KMS-11 (cell line): ENCODE data around the gene UGT1A9.

Experiments
- H2AFZ ChIP-seq: fragments of 200-600 bp; sonication (generic); 2 replicates; pipeline ENCODE4 v1.6.1; 2016; ENCODE audit warnings: antibody characterized with exemption, mixed run types, low read depth
- H3K27ac ChIP-seq: fragments of 200-600 bp; sonication (generic); 2 replicates; pipeline ENCODE4 v1.6.1; 2016; ENCODE audit warnings: mild to moderate bottlenecking, mixed run types
- H3K27me3 ChIP-seq: fragments of 200-600 bp; sonication (generic); 2 replicates; pipeline ENCODE4 v1.6.1; 2017; ENCODE audit warnings: mild to moderate bottlenecking, low read depth, mixed run types, moderate library complexity; ENCODE audit not compliant: insufficient read depth
- H3K36me3 ChIP-seq: fragments of 200-600 bp; sonication (generic); 2 replicates; pipeline ENCODE4 v1.6.1; 2017; ENCODE audit warnings: mild to moderate bottlenecking, mixed run types; ENCODE audit not compliant: insufficient read depth
- H3K4me1 ChIP-seq: fragments of 200-600 bp; sonication (generic); 2 replicates; pipeline ENCODE4 v1.6.1; 2016; ENCODE audit warnings: mild to moderate bottlenecking, low read depth, mixed run types; ENCODE audit not compliant: poor library complexity, severe bottlenecking
- H3K4me2 ChIP-seq: fragments of 200-600 bp; sonication (generic); 2 replicates; pipeline ENCODE4 v1.7.0; 2016; ENCODE audit warnings: mild to moderate bottlenecking, mixed run types
- H3K4me3 ChIP-seq: fragments of 200-600 bp; sonication (generic); IDR thresholded peaks from 2 replicates; pipeline ENCODE4 v1.6.1; 2017; ENCODE audit warnings: low read depth, low read length, mixed read lengths; ENCODE audit not compliant: insufficient read depth
- H3K79me2 ChIP-seq: fragments of 200-600 bp; sonication (generic); 2 replicates; pipeline ENCODE4 v1.6.1; 2016; ENCODE audit warnings: low read depth, mixed run types; ENCODE audit not compliant: insufficient read depth
- H3K9ac ChIP-seq: fragments of 200-600 bp; sonication (generic); 2 replicates; pipeline ENCODE4 v1.6.1; 2016; ENCODE audit warnings: mild to moderate bottlenecking, mixed run types
- H4K20me1 ChIP-seq: fragments of 200-600 bp; sonication (generic); 2 replicates; pipeline ENCODE4 v1.6.1; 2016; ENCODE audit warnings: mild to moderate bottlenecking, mixed run types; ENCODE audit not compliant: insufficient read depth
- CTCF ChIP-seq: fragments of 200-600 bp; sonication (generic); conservative IDR thresholded peaks from 2 replicates; pipeline ENCODE4 v1.6.1; 2017; ENCODE audit warnings: low read depth, mild to moderate bottlenecking, antibody characterized with exemption, low read length, moderate library complexity, mixed read lengths

Gene UGT1A9

GRCh38 chr2:233796254-233796653 is 124.6 kb downstream of the UGT1A9 start:
- TF ChIP-seq CTCF = no peak

GRCh38 chr2:233798335-233799086 is 126.8 kb downstream of the UGT1A9 start:
- Histone ChIP-seq H2AFZ (no peak overlapping the region), H3K27me3 (no peaks in the 10 kb centered on the region), H3K9ac (no peak overlapping the region), H3K27ac (no peak overlapping the region), H3K4me3 (no peak overlapping the region), H3K4me2 (no peak overlapping the region), H3K79me2 (no peaks in the 10 kb centered on the region), H3K36me3 (no peaks in the 10 kb centered on the region), H3K4me1 (no peaks in the 10 kb centered on the region), H4K20me1 (no peaks in the 10 kb centered on the region)
- TF ChIP-seq CTCF = no peak

More at GRCh38 chr2:233796254-233796653, 124.6 kb downstream of the UGT1A9 start:
- Histone ChIP-seq H3K4me3 (no peak overlapping the region), H4K20me1 (no peaks in the 10 kb centered on the region), H3K9ac (no peak overlapping the region), H3K79me2 (no peaks in the 10 kb centered on the region), H2AFZ (no peak overlapping the region), H3K27me3 (no peaks in the 10 kb centered on the region), H3K4me2 (no peak overlapping the region), H3K36me3 (no peaks in the 10 kb centered on the region), H3K27ac (no peak overlapping the region), H3K4me1 (no peaks in the 10 kb centered on the region)

- no peaks in the 10 kb centered on the region for H4K20me1 ChIP-seq
- no peak overlapping the region for H3K4me2 ChIP-seq
- H3K79me2 ChIP-seq = no peaks in the 10 kb centered on the region
- H2AFZ ChIP-seq = no peak overlapping the region
- no peak overlapping the region for H3K27ac ChIP-seq
- no peaks in the 10 kb centered on the region for H3K36me3 ChIP-seq
- no peak overlapping the region for H3K9ac ChIP-seq
- no peak overlapping the region for H3K4me3 ChIP-seq
- TF ChIP-seq CTCF = no peak
- no peaks in the 10 kb centered on the region for H3K27me3 ChIP-seq
- no peaks in the 10 kb centered on the region for H3K4me1 ChIP-seq
These were observed 127.5 kb downstream of the UGT1A9 start for GRCh38 chr2:233799087-233799665.

GRCh38 chr2:233799716-233800115 is 128.0 kb downstream of the UGT1A9 start:
- no peaks in the 10 kb centered on the region for H4K20me1 ChIP-seq
- no peak overlapping the region for H2AFZ ChIP-seq
- no peak for TF ChIP-seq CTCF
- H3K36me3 ChIP-seq = no peaks in the 10 kb centered on the region
- no peak overlapping the region for H3K4me3 ChIP-seq
- H3K9ac ChIP-seq = no peak overlapping the region
- H3K79me2 ChIP-seq = no peaks in the 10 kb centered on the region
- H3K27me3 ChIP-seq = no peaks in the 10 kb centered on the region
- H3K4me2 ChIP-seq = no peak overlapping the region
- no peaks in the 10 kb centered on the region for H3K4me1 ChIP-seq
- no peak overlapping the region for H3K27ac ChIP-seq
